PC-3 (cell line): Measurements from ENCODE around the gene WDR53. TPM values are rescaled to one million over a fixed set of nuclear protein-coding genes. Genes with fewer than 3 reads are reported as not detected.

ENCODE experiments used
- ATAC-seq: fragments of 200-7000 bp; cut with Tn5 transposase; 2 replicates; pipeline ENCODE4 v1.9.1; 2020; ENCODE audit warnings: mild to moderate bottlenecking, moderate library complexity
- BruUV-seq: library from RNA; stranded (reverse); fragments of 400-500 nt; replicated peaks from 2 replicates; lab custom pipeline; 2021; lab: Mats Ljungman, UMichigan
- CTCF ChIA-PET: fragments of 300-600 bp; sonication (Branson Sonifier 250); formaldehyde crosslinking; loops from one replicate; lab custom pipeline; 2022; ENCODE audit warnings: antibody characterized with exemption; lab: Charles Lee
- POLR2A ChIA-PET: fragments of 300-600 bp; sonication (Branson Sonifier 250); formaldehyde crosslinking; loops from one replicate; lab custom pipeline; 2022; ENCODE audit warnings: antibody characterized with exemption; ENCODE audit not compliant: unreplicated experiment; lab: Charles Lee
- DNase-seq: peaks from one replicate; pipeline ENCODE4 v3.0.0-alpha.2; 2015
- H2AFZ ChIP-seq: fragments of 300-600 bp; sonication (generic); 2 replicates; pipeline ENCODE4 v1.6.0; 2016; ENCODE audit warnings: antibody characterized with exemption, low read length
- H3F3A ChIP-seq: fragments of 300-600 bp; sonication (generic); one replicate; pipeline ENCODE4 v1.6.0; 2017; ENCODE audit warnings: antibody characterized with exemption, low read length, control low read depth, mild to moderate bottlenecking; ENCODE audit not compliant: unreplicated experiment
- H3K27ac ChIP-seq: fragments of 300-600 bp; sonication (generic); 2 replicates; pipeline ENCODE4 v1.5.1; 2016; ENCODE audit warnings: mild to moderate bottlenecking, low read length
- H3K27me3 ChIP-seq: fragments of 300-600 bp; sonication (generic); 2 replicates; pipeline ENCODE4 v1.6.1; 2016; ENCODE audit warnings: low read length, mixed read lengths
- H3K36me3 ChIP-seq: fragments of 300-600 bp; sonication (generic); 2 replicates; pipeline ENCODE4 v1.6.1; 2016; ENCODE audit warnings: low read depth, mixed run types, low read length, mixed read lengths
- H3K4me1 ChIP-seq: fragments of 300-600 bp; sonication (generic); 2 replicates; pipeline ENCODE4 v1.5.1; 2016; ENCODE audit warnings: low read length; ENCODE audit not compliant: insufficient read depth
- H3K4me2 ChIP-seq: fragments of 300-600 bp; sonication (generic); 2 replicates; pipeline ENCODE4 v1.6.0; 2016; ENCODE audit warnings: low read length
- H3K4me3 ChIP-seq: fragments of 300-600 bp; sonication (generic); 2 replicates; pipeline ENCODE4 v1.5.1; 2016; ENCODE audit warnings: mild to moderate bottlenecking, low read length, mixed read lengths
- H3K79me2 ChIP-seq: fragments of 300-600 bp; sonication (generic); 2 replicates; pipeline ENCODE4 v1.6.1; 2017; ENCODE audit warnings: low read length, mixed read lengths
- H3K9ac ChIP-seq: fragments of 300-600 bp; sonication (generic); 2 replicates; pipeline ENCODE4 v1.6.0; 2016; ENCODE audit warnings: mild to moderate bottlenecking, low read length
- H3K9me2 ChIP-seq: fragments of 300-600 bp; sonication (generic); replicated peaks from 2 replicates; pipeline ENCODE4 v1.6.1; 2016; ENCODE audit warnings: mixed run types, low read length, mixed read lengths
- H3K9me3 ChIP-seq: fragments of 300-600 bp; sonication (generic); 2 replicates; pipeline ENCODE4 v1.6.1; 2016; ENCODE audit warnings: low read length, mixed read lengths
- H4K20me1 ChIP-seq: fragments of 300-600 bp; sonication (generic); 2 replicates; pipeline ENCODE4 v1.6.1; 2016; ENCODE audit warnings: low read length, mixed read lengths
- EZH2 ChIP-seq: fragments of 300-600 bp; sonication (generic); IDR thresholded peaks from one replicate; pipeline ENCODE4 v1.6.1; 2017; ENCODE audit warnings: antibody characterized with exemption, mild to moderate bottlenecking, low read length; ENCODE audit not compliant: unreplicated experiment
- EZH2phosphoT487 ChIP-seq: fragments of 300-600 bp; sonication (generic); IDR thresholded peaks from 2 replicates; pipeline ENCODE4 v1.6.1; 2018; ENCODE audit warnings: mild to moderate bottlenecking, antibody characterized with exemption, low read length, borderline replicate concordance
- intact Hi-C: fragments of 100-400 bp; cut with micrococcal nuclease; formaldehyde crosslinking; loops from 2 replicates; pipeline ENCODE4 v1.9.0; 2023
- total RNA-seq: library from RNA; depleted of rRNA; stranded (reverse); fragments of >200 nt; gene quantifications from 2 replicates; pipeline ENCODE4 v1.2.3, GENCODE V29; 2014
- TF ChIP-seq, protein P1 (sequence below): fragments of 300-600 bp; sonication (generic); conservative IDR thresholded peaks from 2 replicates; pipeline ENCODE4 v1.5.1; 2017; ENCODE audit warnings: antibody characterized with exemption, low read depth, mild to moderate bottlenecking, low read length

The WDR53 gene
- total RNA-seq, 1 experiment from 2014 or later = 11.7 TPM

GRCh38 chr3:196533260-196533681, 35.1 kb downstream of the WDR53 start:
- BruUV-seq = no TSS peak
- ChIA-PET POLR2A (no interaction called here), CTCF (no interaction called here)
- Histone ChIP-seq H3K4me1 (no peaks in the 10 kb centered on the region), H3F3A (no peaks in the 10 kb centered on the region), H3K4me3 (no peak overlapping the region), H2AFZ (no peak overlapping the region), H3K27me3 (no peaks in the 10 kb centered on the region), H3K4me2 (no peak overlapping the region), H3K9me3 (no peaks in the 10 kb centered on the region), H3K9ac (no peak overlapping the region), H3K27ac (no peak overlapping the region), H3K79me2 (no peaks in the 10 kb centered on the region), H3K36me3 (no peaks in the 10 kb centered on the region), H3K9me2 (no peaks in the 10 kb centered on the region), H4K20me1 (no peaks in the 10 kb centered on the region)
- intact Hi-C loops = no loop called here
- DNase-seq (no peak), ATAC-seq (no peak)
- TF ChIP-seq, protein P1, sequence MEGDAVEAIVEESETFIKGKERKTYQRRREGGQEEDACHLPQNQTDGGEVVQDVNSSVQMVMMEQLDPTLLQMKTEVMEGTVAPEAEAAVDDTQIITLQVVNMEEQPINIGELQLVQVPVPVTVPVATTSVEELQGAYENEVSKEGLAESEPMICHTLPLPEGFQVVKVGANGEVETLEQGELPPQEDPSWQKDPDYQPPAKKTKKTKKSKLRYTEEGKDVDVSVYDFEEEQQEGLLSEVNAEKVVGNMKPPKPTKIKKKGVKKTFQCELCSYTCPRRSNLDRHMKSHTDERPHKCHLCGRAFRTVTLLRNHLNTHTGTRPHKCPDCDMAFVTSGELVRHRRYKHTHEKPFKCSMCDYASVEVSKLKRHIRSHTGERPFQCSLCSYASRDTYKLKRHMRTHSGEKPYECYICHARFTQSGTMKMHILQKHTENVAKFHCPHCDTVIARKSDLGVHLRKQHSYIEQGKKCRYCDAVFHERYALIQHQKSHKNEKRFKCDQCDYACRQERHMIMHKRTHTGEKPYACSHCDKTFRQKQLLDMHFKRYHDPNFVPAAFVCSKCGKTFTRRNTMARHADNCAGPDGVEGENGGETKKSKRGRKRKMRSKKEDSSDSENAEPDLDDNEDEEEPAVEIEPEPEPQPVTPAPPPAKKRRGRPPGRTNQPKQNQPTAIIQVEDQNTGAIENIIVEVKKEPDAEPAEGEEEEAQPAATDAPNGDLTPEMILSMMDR = no peak
- TF ChIP-seq EZH2phosphoT487 (no peak), EZH2 (no peak)

DNA sequence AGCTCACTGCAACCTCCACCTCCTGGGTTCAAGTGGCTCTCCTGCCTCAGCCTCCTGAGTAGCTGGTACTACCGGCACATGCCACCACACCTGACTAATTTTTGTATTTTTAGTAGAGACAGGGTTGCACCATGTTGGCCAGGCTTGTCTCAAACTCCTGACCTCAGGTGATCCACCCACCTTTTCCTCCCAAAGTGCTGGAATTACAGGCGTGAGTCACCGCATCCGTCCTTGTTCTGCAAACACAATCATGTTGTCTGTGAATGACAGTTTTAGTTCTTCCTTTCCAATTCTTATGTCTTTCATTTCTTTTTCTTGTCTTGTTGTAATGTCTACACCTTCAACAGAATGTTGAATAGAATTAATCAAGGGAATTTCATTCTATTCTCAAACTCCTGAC, 36.9 kb downstream of the WDR53 start:
- Histone ChIP-seq H3K4me2 (no peak overlapping the region), H3K9me3 (no peaks in the 10 kb centered on the region), H4K20me1 (no peaks in the 10 kb centered on the region), H3K79me2 (no peaks in the 10 kb centered on the region), H2AFZ (no peak overlapping the region), H3K4me3 (no peak overlapping the region), H3K9ac (no peak overlapping the region), H3K9me2 (no peaks in the 10 kb centered on the region), H3K27me3 (no peaks in the 10 kb centered on the region), H3K27ac (no peak overlapping the region), H3K36me3 (no peaks in the 10 kb centered on the region), H3K4me1 (no peaks in the 10 kb centered on the region), H3F3A (no peaks in the 10 kb centered on the region)
- no TSS peak for BruUV-seq
- intact Hi-C loops = no loop called here
- DNase-seq (peak; percentile 43), ATAC-seq (no peak)
- ChIA-PET CTCF (no interaction called here), POLR2A (no interaction called here)
- TF ChIP-seq EZH2phosphoT487 = no peak
- TF ChIP-seq EZH2 = no peak
- TF ChIP-seq, protein P1 = no peak

GRCh38 chr3:196528639-196529233, 39.6 kb downstream of the WDR53 start:
- intact Hi-C loops = no loop called here
- no peaks in the 10 kb centered on the region for H3K9me2 ChIP-seq
- no peaks in the 10 kb centered on the region for H3K4me1 ChIP-seq
- ATAC-seq (peak; percentile 97), DNase-seq (peak; percentile 73)
- TF ChIP-seq, protein P1 = peak; percentile 76
- TF ChIP-seq EZH2 (no peak), EZH2phosphoT487 (no peak)
- H3K4me2 ChIP-seq = peak overlapping the region; percentile 72
- H4K20me1 ChIP-seq = no peaks in the 10 kb centered on the region
- no TSS peak for BruUV-seq
- no peaks in the 10 kb centered on the region for H3K9me3 ChIP-seq
- peak overlapping the region; percentile 56 for H3K4me3 ChIP-seq
- H3K79me2 ChIP-seq = no peaks in the 10 kb centered on the region
- H3K9ac ChIP-seq = peak overlapping the region; percentile 48
- POLR2A ChIA-PET = interaction anchor here (0.5 to 0.6 kb wide), 3 partner anchors 12 to 474 kb away, joined by 3 to 9 read pairs (median 6); no protein-coding TSS in a partner anchor
- H3K27me3 ChIP-seq = no peaks in the 10 kb centered on the region
- H3K36me3 ChIP-seq = no peaks in the 10 kb centered on the region
- H2AFZ ChIP-seq = peak overlapping the region; percentile 91
- H3F3A ChIP-seq = no peaks in the 10 kb centered on the region
- CTCF ChIA-PET = interaction anchor here (0.6 to 1.1 kb wide), 7 partner anchors 33 to 628 kb away, joined by 3 to 7 read pairs (median 3); partner anchors contain the start of genes FBXO45 and WDR53
- H3K27ac ChIP-seq = no peak overlapping the region
